Skeletal muscle tissue (tissue), 5 donors: ENCODE results near the gene RNF10. TPM values are rescaled to one million over a fixed set of nuclear protein-coding genes. Genes with fewer than 3 reads are reported as not detected.

Experiments used
- H3K27ac ChIP-seq: one replicate; pipeline ENCODE4 v1.7.0; 2013; ENCODE audit warnings: mild to moderate bottlenecking, low read depth, low read length, inconsistent platforms
- H3K27me3 ChIP-seq, 3 donors: one replicate each; pipeline ENCODE4 v1.7.0; 2013; ENCODE audit warnings: low read length in 3 of 3; ENCODE audit not compliant: control insufficient read depth in 3 of 3, insufficient read depth in 3 of 3
- H3K36me3 ChIP-seq, 3 donors: one replicate each; pipeline ENCODE4 v1.7.0; 2013; ENCODE audit warnings: low read length in 3 of 3; ENCODE audit not compliant: control insufficient read depth in 3 of 3, insufficient read depth in 3 of 3
- H3K4me1 ChIP-seq, 3 donors: one replicate each; pipeline ENCODE4 v1.7.0; 2013; ENCODE audit warnings: low read length in 3 of 3, mild to moderate bottlenecking in 3 of 3; ENCODE audit not compliant: control insufficient read depth in 3 of 3, insufficient read depth in 3 of 3
- H3K4me3 ChIP-seq, 3 donors: one replicate each; pipeline ENCODE4 v1.7.0; 2013; ENCODE audit warnings: low read length in 3 of 3
- H3K9ac ChIP-seq, 3 donors: one replicate each; pipeline ENCODE4 v1.7.0; 2013; ENCODE audit warnings: low read length in 3 of 3, mild to moderate bottlenecking in 3 of 3, moderate library complexity in 2 of 3, low read depth in 1 of 3
- H3K9me3 ChIP-seq, 3 donors: one replicate each; pipeline ENCODE4 v1.7.0; 2013; ENCODE audit warnings: low read length in 3 of 3; ENCODE audit not compliant: control insufficient read depth in 3 of 3
- small RNA-seq: library from RNA; depleted of rRNA; stranded (forward); fragments of <200 nt; gene quantifications from one replicate; pipeline ENCODE3, GENCODE V24; 2014
- total RNA-seq: library from RNA; depleted of rRNA; stranded (reverse); fragments of >200 nt; gene quantifications from one replicate; pipeline ENCODE4 v1.2.3, GENCODE V29; 2014
- donor health status: Osteomylitis.

The RNF10 gene
- total RNA-seq, 1 donor from 2014 or later, result 118 TPM

- H3K36me3 ChIP-seq, result no peaks in the 10 kb centered on the region
- H3K9me3 ChIP-seq, result no peaks in the 10 kb centered on the region
- H3K4me1 ChIP-seq, result no peaks in the 10 kb centered on the region
- H3K27me3 ChIP-seq, result peaks cover 0 to 3% (median 0%) of the 10 kb centered on the region in 3 donors
- H3K27ac ChIP-seq, result no peak overlapping the region
- H3K9ac ChIP-seq, result no peak overlapping the region
- no peak overlapping the region for H3K4me3 ChIP-seq
These were observed 91.6 kb downstream of the RNF10 start for GRCh38 chr12:120625557-120626419.

Small RNA genes lying within 50 kb of the gene (small RNA-seq; reads per million reads assigned to genes)
- not detected for gene RF00019

Other genes with a start within 250 kb of the RNF10 start
- under 0.01 TPM for gene RNU4-2, start 242.5 kb upstream of the RNF10 start, total RNA-seq
- under 0.01 TPM for gene RNU4-1, start 241.1 kb upstream of the RNF10 start, total RNA-seq
- 3.7 TPM for gene SIRT4, start 232.0 kb upstream of the RNF10 start, total RNA-seq
- gene PLA2G1B, start 206.6 kb upstream of the RNF10 start, total RNA-seq, result not detected
- 1.0 TPM for gene MSI1, start 165.2 kb upstream of the RNF10 start, total RNA-seq
- gene COX6A1, start 96.2 kb upstream of the RNF10 start, total RNA-seq, result 231 TPM
- gene TRIAP1, start 88.0 kb upstream of the RNF10 start, total RNA-seq, result 18.8 TPM
- 9.9 TPM for gene GATC, start 87.9 kb upstream of the RNF10 start, total RNA-seq
- gene SRSF9, start 64.6 kb upstream of the RNF10 start, total RNA-seq, result 79.9 TPM
- gene DYNLL1, start 38.2 kb upstream of the RNF10 start, total RNA-seq, result 162 TPM
- gene COQ5, start 5.2 kb upstream of the RNF10 start, total RNA-seq, result 29.7 TPM
- gene POP5, start 47.0 kb downstream of the RNF10 start, total RNA-seq, result 29.2 TPM
- 0.52 TPM for gene CABP1, start 106.3 kb downstream of the RNF10 start, total RNA-seq
- gene MLEC, start 152.8 kb downstream of the RNF10 start, total RNA-seq, result 50.6 TPM
- gene UNC119B, start 176.1 kb downstream of the RNF10 start, total RNA-seq, result 7.3 TPM
- gene ACADS, start 191.5 kb downstream of the RNF10 start, total RNA-seq, result 14.1 TPM